ENCODE results near the gene RPS6KA5.

RPS6KA5 gene

GRCh38 chr14:90922141-90922540 is 138.3 kb downstream of the RPS6KA5 start:
- DNase-seq: no peak

DNA sequence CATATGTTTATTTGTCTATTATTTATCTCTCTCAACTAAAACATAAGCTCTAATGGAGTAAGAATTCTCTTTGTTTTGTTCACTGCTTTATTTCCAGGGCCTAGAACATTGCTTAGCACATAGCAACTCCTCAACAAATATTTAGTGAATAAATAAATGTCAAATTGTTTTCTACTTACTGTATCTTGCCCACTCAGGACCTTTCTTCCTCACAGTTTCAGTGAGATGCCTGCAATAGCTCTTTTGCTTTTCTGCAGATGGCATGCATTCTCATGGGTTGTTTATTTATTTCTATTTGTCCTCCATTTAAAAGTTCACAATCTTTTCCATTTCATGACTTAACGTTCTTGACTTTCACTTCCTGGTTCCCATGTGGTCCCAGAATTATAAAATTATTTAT is 149.3 kb downstream of the RPS6KA5 start:
- DNase-seq: no peak

DNA sequence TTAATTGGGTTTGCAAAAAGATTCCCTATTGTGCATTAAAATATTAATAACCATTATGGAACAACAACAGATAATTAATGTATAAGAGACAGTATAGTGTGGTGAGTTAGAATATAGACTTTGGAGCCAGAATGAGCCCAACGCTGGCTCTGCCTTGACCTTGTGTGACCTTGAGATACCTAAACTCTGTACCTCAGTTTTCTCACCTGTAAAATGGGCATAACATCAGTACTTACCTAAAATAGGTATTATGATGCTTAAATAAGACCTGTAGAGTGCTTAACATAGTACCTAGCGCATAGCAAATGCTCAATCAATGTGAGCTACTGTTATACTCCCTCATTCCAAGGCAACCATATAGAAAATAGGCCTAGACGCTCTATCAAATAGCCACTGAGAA is 153.3 kb downstream of the RPS6KA5 start:
- DNase-seq: no peak

DNA sequence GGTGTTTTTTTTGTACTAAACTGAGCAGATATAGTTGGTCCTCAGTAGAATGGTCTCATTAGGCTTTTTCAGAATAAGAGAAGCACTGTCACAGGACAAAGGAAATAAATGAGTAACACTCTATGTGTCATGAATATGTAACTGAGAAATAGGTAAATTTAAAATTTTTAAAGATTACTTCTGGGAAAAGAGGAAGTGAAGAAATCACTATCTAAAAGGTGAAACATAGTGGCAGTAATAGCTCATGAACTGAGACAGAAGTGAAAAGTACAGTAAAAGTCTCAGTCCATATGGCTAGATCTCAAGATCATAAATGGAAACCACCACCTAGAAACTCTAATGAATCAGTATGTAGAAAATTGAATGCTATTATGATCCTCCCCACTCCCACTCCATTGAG is 154.9 kb downstream of the RPS6KA5 start:
- no peak for DNase-seq

GRCh38 chr14:90903101-90903500 is 157.3 kb downstream of the RPS6KA5 start:
- DNase-seq: peak; percentile 68

GRCh38 chr14:90900476-90901083 is 159.9 kb downstream of the RPS6KA5 start:
- DNase-seq: peak; percentile 73

- DNase-seq: no peak
Observed at GRCh38 chr14:90897022-90897421, 163.4 kb downstream of the RPS6KA5 start.

DNA sequence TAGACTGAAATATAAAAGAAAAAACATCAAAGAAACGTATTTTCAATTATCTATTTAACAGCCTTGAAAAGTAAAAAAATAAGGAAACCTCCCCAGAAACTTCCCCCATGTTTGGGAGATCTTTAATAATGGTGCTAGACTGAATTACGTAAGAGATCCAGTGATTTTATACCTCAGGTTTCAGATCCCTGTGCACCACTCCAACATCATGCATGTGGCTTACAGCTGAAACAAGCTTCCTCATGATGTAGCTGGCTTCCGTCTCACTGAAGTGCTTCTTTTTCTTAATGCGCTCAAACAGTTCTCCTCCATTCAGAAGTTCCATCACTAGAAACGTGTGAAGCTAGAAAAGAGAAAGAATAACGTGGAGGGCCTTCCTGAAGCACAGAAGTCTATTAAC is 166.2 kb downstream of the RPS6KA5 start:
- no peak for DNase-seq

GRCh38 chr14:90893510-90893909 is 166.9 kb downstream of the RPS6KA5 start:
- DNase-seq: no peak

DNA sequence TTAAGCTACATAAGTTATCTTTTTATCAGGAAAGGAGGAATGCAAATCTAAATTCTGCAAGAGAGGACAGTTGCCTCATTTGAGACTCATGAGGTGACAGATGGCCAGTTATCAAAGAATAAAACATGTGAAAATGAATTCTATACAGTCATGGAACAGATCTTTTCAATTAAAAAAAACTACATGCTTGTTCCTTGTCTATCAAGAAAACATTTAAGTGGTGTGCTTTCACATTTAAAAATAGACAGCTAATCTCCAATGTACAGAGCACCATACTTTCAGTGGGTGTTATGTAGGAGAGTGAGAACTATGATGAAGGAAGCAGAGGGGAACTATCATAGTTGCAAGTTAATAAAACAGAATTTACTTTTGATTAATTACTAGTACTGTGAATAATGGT is 167.5 kb downstream of the RPS6KA5 start:
- DNase-seq: peak; percentile 44

- no peak for DNase-seq
Observed at GRCh38 chr14:90891326-90891725, 169.1 kb downstream of the RPS6KA5 start.

GRCh38 chr14:90890322-90891020 is 170.0 kb downstream of the RPS6KA5 start:
- DNase-seq: no peak

GRCh38 chr14:90886297-90886815 is 174.1 kb downstream of the RPS6KA5 start:
- DNase-seq: no peak

DNA sequence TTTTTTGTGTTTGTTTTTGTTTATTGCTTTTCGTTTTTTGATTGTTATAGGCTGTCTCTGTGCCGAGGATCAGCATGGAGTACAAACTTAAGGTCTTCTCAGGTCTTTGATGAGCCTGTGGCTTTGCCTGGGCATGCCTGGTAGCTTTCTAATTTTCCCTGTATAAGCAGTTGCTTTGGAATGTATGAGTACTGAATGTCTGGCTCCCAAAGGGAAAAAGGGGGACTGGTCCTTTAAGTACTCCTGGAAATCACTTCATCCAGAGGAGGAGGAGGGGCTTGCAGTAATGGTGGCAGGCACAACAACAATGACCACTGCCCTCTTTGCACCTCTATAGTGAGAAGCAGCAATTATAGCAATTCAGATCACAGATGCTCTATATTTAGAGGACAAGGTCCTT is 176.7 kb downstream of the RPS6KA5 start:
- DNase-seq: no peak

GRCh38 chr14:90883197-90883596 is 177.2 kb downstream of the RPS6KA5 start:
- no peak for DNase-seq

- DNase-seq: no peak
Observed at GRCh38 chr14:90880282-90880681, 180.2 kb downstream of the RPS6KA5 start.

- no peak for DNase-seq
Observed at GRCh38 chr14:90874599-90874998, 185.8 kb downstream of the RPS6KA5 start.

GRCh38 chr14:90871605-90872233 is 188.7 kb downstream of the RPS6KA5 start:
- peak; percentile 46 for DNase-seq

GRCh38 chr14:90870950-90871604 is 189.4 kb downstream of the RPS6KA5 start:
- no peak for DNase-seq

GRCh38 chr14:90867501-90867900 is 192.9 kb downstream of the RPS6KA5 start:
- DNase-seq: no peak

- no peak for DNase-seq
Observed at GRCh38 chr14:90866833-90867232, 193.6 kb downstream of the RPS6KA5 start.

GRCh38 chr14:90864741-90865140 is 195.7 kb downstream of the RPS6KA5 start:
- DNase-seq: no peak

- no peak for DNase-seq
Observed at GRCh38 chr14:90858511-90858910, 201.9 kb downstream of the RPS6KA5 start.

GRCh38 chr14:90857866-90858265 is 202.6 kb downstream of the RPS6KA5 start:
- no peak for DNase-seq
